Stimulated activated CD4-positive, alpha-beta T cell treated with anti-CD3 and anti-CD28 coated beads, Interleukin-4, amount 100 ng/mL, for 4 hours (primary cell): Measurements from ENCODE around the gene LRRC4.

Experiments
- DNase-seq, 2 experiments: peaks; one replicate each; pipeline ENCODE4 v3.0.0-alpha.2; 2020

The LRRC4 gene

DNA sequence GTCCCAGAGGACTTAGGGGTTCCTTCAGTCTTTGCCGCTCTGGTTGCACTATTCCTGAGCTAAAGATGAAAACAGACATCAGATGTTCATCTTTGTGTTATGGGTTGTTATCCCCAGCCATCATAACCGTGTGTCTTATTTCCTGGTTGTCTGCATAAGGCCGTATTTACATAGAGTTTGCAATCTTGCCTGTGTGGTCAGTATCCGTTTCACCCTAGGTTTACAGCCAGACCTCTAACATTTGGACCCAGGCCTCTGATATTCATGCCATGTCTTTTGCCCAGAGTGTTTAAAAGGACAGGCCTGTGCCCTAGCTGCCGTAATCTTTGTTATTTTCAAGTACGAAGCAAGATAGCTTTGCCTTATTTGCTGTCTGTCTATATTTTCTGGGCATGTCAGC is 26.6 kb downstream of the LRRC4 start:
- DNase-seq = no peak

DNA sequence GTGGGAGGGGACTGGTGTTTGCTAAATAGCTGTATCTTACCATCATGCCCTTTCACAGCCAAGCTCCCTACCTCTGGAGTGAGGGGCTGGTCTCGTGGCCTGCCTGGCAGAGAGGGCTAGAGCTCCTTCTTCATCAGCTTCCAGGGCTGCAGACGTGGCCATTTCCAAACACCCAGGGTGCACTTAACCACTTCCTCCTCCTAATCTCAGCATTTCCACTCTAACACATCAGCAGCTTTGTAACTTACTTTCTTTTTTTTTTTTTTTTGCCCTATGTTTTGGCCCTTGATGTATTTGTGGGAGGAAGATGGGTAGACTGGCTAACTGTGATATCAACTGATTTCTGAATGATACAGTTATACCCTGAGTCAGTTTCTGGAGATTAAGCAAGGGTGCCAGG is 27.4 kb downstream of the LRRC4 start:
- DNase-seq = no peak

DNA sequence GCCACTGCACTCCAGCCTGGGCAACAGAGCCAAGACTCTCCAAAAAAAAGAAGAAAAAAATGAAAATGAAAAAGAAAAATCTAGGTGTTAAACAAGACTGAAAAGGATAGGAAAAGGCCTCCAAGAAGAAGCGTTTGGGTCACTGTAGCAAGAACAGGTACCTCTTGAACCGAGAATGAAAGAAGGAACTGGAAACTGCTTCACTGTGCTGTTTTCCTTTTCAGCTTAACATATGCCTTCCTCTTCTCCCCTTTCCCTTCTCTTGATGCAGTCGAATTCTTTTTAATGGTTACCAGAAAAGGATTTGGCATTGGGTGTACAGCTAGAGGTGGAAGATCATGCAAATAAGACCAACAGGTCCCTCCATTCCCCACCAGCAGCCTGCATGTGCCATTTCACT is 28.1 kb downstream of the LRRC4 start:
- DNase-seq = no peak

DNA sequence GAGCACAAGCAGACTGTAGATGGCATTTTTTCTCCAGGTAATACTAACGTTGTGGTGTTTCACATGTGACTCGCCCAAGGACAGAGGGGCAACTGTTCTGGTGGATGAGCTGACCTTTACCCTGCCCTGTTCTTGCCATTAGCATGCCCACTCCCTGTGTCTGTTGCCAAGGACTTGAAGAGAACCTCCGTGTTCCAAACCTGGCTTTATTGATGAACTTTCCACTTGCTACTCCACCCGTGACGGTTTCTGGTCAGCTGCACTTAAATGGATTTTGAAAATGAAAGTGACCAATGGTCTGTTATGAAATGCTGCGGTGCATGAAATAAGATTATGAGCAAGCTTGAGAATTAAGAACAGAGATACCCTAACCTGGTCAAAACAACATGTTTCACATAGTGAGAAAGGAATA is 30.4 kb downstream of the LRRC4 start:
- DNase-seq = no peak

- DNase-seq = no peak
Observed at GRCh38 chr7:128000048-128000447, 31.2 kb downstream of the LRRC4 start.

DNA sequence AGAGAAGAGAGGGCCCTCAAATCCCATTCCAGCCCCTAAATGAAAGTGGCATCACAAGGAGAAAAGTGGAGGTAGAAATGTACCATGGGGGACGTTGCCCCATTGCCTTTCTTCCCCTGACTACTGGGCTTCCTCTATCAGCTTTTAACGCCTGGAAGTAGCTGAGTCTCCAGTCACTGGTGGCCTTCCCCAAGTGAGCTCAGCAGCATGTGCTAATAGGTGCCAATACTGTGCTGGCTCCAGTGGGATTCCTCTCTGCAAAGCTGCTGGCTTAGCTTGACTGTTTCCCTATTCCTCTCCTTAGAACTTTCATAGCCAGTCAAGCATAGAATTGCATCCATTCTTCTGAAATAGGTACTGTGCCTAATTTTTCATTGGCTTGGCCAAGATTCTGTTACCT is 32.6 kb downstream of the LRRC4 start:
- DNase-seq = no peak

- DNase-seq = no peak
Observed at GRCh38 chr7:127997226-127997922, 33.9 kb downstream of the LRRC4 start.

- no peak for DNase-seq
Observed at GRCh38 chr7:127996253-127997071, 34.8 kb downstream of the LRRC4 start.

- DNase-seq = no peak
Observed at GRCh38 chr7:127995881-127996215, 35.4 kb downstream of the LRRC4 start.

DNA sequence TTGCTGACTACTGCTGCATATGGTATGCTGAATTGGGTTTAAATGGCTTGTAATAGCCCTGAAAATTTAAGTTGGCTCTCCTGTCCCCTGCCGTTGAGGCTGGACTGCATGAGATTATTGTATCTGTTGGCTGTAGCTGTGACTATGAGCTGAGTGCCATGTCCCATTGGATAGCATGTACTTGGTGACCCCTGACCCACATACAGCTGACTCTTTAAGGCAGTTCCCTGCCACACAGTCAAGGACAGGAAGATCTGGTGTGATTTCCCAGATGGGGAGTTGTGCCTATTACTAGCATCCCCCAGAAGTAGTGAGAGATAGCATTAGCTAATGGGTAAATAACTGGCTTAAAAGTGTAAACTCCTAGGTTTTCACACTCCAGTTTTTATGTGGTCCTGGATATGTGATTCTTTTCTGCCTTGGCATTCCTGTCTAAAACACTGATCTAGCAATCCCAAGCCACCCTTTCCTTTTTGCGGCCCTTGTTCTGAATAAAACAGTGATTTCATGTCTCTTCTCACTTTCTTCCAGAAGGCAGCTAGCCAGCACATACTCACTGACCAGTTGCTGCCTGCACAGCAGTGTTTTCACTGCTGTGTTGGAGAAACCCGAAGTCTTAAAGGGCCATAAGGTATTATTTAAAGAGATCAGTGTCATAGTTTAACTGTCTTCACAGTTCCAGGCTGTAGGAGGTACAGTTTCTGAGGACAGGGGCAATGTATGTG is 35.9 kb downstream of the LRRC4 start:
- no peak for DNase-seq

- DNase-seq = no peak
Observed at GRCh38 chr7:127993987-127994386, 37.2 kb downstream of the LRRC4 start.

GRCh38 chr7:127993317-127993716 is 37.9 kb downstream of the LRRC4 start:
- no peak for DNase-seq

DNA sequence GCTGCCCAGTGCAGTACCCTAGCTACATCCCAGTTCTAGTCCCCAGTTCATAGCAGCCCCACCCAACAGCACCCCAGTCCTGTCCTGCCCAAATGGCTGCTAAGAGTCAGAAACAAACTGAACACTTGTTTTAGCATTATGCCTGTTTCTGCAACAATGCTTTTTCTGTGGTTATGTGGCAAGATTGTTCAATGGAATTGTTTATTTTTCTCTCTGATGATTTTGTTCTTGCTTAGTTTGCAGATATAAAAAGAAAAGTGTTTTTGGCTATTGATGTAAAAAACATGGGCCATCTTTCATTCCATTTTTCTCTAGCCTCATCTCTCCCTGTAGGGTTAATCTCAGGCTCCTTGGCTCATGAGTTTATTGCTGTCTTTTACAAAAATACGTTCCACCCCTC is 42.5 kb downstream of the LRRC4 start:
- DNase-seq = no peak

DNA sequence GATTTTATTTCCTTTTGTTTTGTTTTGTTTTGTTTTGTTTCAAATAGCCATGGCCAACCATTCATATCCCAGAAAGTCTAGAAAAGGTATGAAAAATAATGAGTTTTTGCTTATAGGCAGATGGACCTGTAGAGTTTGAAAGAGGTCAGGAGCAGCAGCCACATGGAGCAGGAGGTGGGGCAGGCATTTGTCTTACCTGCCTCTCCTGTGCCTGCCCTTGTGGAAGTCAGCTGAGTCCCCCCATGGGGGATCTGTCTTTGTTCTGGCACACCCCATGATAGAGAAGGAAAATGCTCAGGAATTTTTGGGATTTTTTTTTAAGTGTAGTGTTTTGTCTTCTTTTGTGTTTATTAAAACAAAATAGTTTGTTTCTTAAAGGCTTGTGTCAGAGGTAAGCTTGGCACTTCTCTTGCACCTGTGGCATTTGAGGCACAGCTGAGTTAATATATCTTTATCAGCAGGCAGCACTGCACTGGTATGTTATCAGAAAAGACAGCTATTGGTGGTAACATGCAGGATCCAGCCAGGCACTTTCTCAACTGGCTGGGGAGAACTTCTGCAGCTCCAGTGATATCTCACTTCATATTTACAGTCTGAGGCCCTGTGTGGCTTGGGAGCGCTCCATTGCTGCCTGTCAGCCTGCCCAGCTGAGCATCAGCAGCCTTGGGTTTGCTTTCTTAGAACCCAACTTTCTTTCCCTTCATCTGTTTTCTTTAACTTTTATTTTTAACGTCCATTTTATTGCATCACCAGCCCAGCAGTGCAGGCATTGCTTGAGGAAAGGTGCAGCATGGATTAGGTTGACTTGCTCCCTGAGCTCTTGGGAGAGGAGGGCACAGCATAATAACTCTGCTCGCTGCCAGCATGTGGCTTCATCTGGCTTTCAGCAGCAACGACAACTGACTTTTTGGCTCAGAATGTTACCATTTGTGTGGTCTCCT is 44.4 kb downstream of the LRRC4 start:
- no peak for DNase-seq

DNA sequence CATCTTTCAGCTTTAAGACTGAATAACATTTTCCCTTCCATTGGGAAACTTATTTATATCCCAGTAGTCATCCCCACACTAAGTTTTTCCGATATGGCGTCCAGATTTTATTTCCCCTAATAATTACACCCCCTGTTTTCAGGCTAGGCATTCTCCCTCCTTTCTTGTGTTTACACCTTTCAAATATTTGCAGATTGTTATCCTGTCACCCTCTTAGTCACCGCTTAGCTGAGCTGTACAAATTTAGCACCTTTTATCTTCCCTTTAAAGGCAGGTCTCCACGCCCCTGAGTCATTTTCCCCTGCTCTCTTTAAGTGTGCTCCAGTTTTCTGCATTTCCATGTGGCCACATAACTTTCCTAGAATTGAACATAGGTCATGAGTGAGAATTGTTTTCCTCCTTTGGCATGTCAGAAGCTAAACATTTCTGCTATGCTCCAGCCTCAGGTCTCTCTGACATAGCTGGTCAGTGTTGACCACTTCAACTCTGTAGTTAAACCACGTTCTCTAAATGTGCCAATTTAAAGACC is 47.4 kb downstream of the LRRC4 start:
- no peak for DNase-seq

DNA sequence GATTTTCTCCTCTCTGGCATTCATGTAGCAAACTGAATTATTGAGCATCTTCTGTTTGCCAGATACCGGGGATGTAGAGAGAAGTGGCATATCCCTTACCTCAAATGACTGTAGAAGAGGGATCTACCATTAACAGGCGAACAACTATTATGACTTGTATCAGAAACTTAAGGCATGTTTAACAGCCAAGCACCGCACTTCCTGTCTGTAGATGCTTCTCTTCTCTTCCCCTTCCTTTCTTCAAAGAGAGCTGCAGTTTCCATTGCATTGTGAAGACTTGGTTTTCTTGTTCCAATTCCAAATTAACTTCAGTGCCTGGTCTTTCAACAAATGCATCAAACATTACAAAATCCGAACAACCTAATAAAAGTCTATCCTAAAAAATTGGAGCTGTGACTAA is 49.3 kb downstream of the LRRC4 start:
- DNase-seq = no peak

DNA sequence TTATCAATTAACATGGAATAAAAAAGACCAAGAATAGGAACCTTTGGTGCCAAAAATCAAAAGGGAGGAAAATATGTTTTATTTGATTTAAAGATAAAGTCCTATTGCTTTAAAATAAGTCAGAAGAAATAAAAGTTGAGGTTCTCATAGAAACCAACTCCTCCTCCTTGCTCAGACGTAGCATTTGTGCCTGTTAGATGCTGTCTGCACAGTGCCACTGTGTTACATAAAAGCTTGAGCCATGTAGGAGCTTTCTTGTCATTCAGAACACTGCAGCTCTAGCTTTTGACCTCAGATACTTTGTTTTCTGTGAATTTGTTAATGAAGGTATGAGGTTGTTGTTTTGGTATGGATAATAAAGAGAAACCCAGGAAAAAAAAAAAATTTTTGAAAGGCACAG is 50.3 kb downstream of the LRRC4 start:
- DNase-seq = no peak

- DNase-seq = no peak
Observed at GRCh38 chr7:127979728-127980126, 51.5 kb downstream of the LRRC4 start.

GRCh38 chr7:127979113-127979727 is 52.0 kb downstream of the LRRC4 start:
- no peak for DNase-seq

GRCh38 chr7:127978421-127978820 is 52.8 kb downstream of the LRRC4 start:
- DNase-seq = no peak
